PFSK-1 (cell line): ENCODE measurements around the gene FURIN.

Experiments
- FOXP2 ChIP-seq: optimal IDR thresholded peaks from 2 replicates; pipeline ENCODE3; 2011; ENCODE audit warnings: borderline replicate concordance, control low read depth, inconsistent platforms; ENCODE audit not compliant: insufficient read depth; ENCODE audit errors: extremely low read length, extremely low read depth
- POLR2AphosphoS5 ChIP-seq: IDR thresholded peaks from 2 replicates; pipeline ENCODE4 v1.6.1; 2012; ENCODE audit warnings: low read depth, mild to moderate bottlenecking, control low read depth, low read length, moderate library complexity
- REST ChIP-seq, 2 experiments: IDR thresholded peaks; 2 replicates each; pipeline versions ENCODE4 v1.6.1 to v1.8.0; 2011 to 2012; ENCODE audit warnings: low read depth in 2 of 2, low read length in 2 of 2, control low read depth in 1 of 2, inconsistent platforms in 1 of 2, mild to moderate bottlenecking in 1 of 2, moderate library complexity in 1 of 2; ENCODE audit not compliant: insufficient read depth in 1 of 2
- SIN3A ChIP-seq: IDR thresholded peaks from 2 replicates; pipeline ENCODE4 v1.6.1; 2012; ENCODE audit warnings: mild to moderate bottlenecking, low read length, moderate library complexity, borderline replicate concordance; ENCODE audit not compliant: insufficient read depth
- TAF1 ChIP-seq: IDR thresholded peaks from 2 replicates; pipeline ENCODE4 v1.6.1; 2012; ENCODE audit warnings: low read length, control low read depth, borderline replicate concordance; ENCODE audit not compliant: insufficient read depth

Gene FURIN

GRCh38 chr15:90883526-90883975, 15.2 kb downstream of the FURIN start:
- no peak for TF ChIP-seq TAF1
- TF ChIP-seq SIN3A, result no peak
- TF ChIP-seq POLR2AphosphoS5, result no peak
- TF ChIP-seq REST (IDR thresholded peaks at IDR 0.05; ENCODE audit: insufficient read depth in 1 of 2, low read depth in 2 of 2, low read length in 2 of 2), result no peak
- TF ChIP-seq FOXP2, result no peak

- peak; percentile 28 to 33; a peak in 1 of 4 replicates for TF ChIP-seq REST (IDR thresholded peaks at IDR 0.05; ENCODE audit: insufficient read depth in 1 of 2, low read depth in 2 of 2, low read length in 2 of 2)
- peak; percentile 41 for TF ChIP-seq FOXP2
- peak; percentile 49; the same call in 1 of the 2 replicates for TF ChIP-seq POLR2AphosphoS5
- TF ChIP-seq SIN3A, result 0 out of 2 replicates have a peak, but pooled peaks have one; percentile 20
- 0 out of 2 replicates have a peak, but pooled peaks have one; percentile 47 for TF ChIP-seq TAF1
Observed at GRCh38 chr15:90883976-90884718, 15.8 kb downstream of the FURIN start, which contains the start of gene FES. Gene FES (plus strand): TSS chr15:90884504. CDS start chr15:90885046, 542 bp downstream.

GRCh38 chr15:90884719-90885431, 16.5 kb downstream of the FURIN start:
- TF ChIP-seq REST (IDR thresholded peaks at IDR 0.05; ENCODE audit: insufficient read depth in 1 of 2, low read depth in 2 of 2, low read length in 2 of 2) (no peak), SIN3A (no peak), FOXP2 (no peak), POLR2AphosphoS5 (no peak), TAF1 (no peak)

GRCh38 chr15:90885432-90886290, 17.3 kb downstream of the FURIN start:
- TF ChIP-seq FOXP2, result peak; percentile 38
- no peak for TF ChIP-seq TAF1
- TF ChIP-seq REST (IDR thresholded peaks at IDR 0.05; ENCODE audit: insufficient read depth in 1 of 2, low read depth in 2 of 2, low read length in 2 of 2), result no peak
- TF ChIP-seq POLR2AphosphoS5, result no peak
